Hepatocyte (in vitro differentiated cells): ENCODE measurements around the gene MIPOL1.

Experiments
- EZH2 ChIP-seq: fragments of 200-600 bp; sonication (generic); IDR thresholded peaks from 2 replicates; pipeline ENCODE4 v1.6.1; 2016; ENCODE audit warnings: antibody characterized with exemption, mild to moderate bottlenecking, borderline replicate concordance
- TF ChIP-seq, protein P1 (sequence below): fragments of 200-600 bp; sonication (generic); IDR thresholded peaks from 2 replicates; pipeline ENCODE4 v1.5.1; 2016; ENCODE audit warnings: antibody characterized with exemption, mild to moderate bottlenecking; ENCODE audit not compliant: poor library complexity

DNA sequence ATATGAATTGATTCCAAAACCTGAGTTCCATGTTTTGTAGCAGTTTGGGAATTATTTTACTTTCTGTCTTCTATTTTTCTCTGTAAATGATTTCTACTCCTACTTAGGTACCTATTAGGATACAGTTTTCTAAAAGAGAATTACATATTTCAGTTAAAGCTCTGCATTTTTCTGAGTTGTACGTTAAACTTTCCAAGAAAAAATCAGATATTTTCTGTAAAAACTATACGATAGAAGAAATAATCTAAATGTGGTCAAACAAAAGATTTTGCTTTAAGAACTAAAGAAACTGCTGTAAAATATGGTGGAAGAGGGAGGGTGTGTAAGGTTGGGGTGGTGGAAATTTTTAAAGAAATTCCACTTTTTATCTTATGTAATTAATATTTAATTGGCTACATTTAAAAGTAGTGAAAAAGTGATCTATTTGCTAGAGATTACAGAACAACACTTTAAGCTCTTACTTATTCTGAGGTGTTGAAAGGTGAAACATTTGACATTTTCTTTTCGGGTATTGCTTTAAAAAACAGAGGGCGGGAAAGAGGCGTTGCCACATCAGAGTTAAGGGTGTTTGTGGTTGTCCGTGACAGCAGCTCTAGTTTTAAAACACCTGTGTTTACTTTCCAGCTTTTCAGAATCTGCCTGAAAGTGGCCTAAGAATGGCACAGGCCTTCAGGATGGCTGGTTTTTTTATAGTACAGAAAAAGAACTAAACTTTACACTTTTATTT is 187.3 kb downstream of the MIPOL1 start:
- TF ChIP-seq, protein P1, sequence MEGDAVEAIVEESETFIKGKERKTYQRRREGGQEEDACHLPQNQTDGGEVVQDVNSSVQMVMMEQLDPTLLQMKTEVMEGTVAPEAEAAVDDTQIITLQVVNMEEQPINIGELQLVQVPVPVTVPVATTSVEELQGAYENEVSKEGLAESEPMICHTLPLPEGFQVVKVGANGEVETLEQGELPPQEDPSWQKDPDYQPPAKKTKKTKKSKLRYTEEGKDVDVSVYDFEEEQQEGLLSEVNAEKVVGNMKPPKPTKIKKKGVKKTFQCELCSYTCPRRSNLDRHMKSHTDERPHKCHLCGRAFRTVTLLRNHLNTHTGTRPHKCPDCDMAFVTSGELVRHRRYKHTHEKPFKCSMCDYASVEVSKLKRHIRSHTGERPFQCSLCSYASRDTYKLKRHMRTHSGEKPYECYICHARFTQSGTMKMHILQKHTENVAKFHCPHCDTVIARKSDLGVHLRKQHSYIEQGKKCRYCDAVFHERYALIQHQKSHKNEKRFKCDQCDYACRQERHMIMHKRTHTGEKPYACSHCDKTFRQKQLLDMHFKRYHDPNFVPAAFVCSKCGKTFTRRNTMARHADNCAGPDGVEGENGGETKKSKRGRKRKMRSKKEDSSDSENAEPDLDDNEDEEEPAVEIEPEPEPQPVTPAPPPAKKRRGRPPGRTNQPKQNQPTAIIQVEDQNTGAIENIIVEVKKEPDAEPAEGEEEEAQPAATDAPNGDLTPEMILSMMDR: no peak
- no peak for TF ChIP-seq EZH2
